Measurements from ENCODE around the gene PTPRK. TPM values are rescaled to one million over a fixed set of nuclear protein-coding genes. Genes with fewer than 3 reads are reported as not detected.

The PTPRK gene
- total RNA-seq, 2 experiments from 2014 or later, result not detected

- no peaks in the 10 kb centered on the region for H3K9me3 ChIP-seq (ENCODE audit: low read length)
- no peaks in the 10 kb centered on the region for H3K4me1 ChIP-seq (ENCODE audit: insufficient read depth, low read length, poor library complexity, severe bottlenecking)
- no peaks in the 10 kb centered on the region for H4K20me1 ChIP-seq (ENCODE audit: insufficient read depth, low read length)
- H3K4me3 ChIP-seq (ENCODE audit: low read depth, low read length, poor library complexity, severe bottlenecking), result no peak overlapping the region
- H3K27ac ChIP-seq (ENCODE audit: low read depth, low read length, poor library complexity, severe bottlenecking), result no peak overlapping the region
- TF ChIP-seq CTCF (conservative IDR thresholded peaks at IDR 0.05; ENCODE audit: low read length) (no peak), EZH2phosphoT487 (IDR thresholded peaks at IDR 0.05; ENCODE audit: borderline replicate concordance, low read depth, low read length) (no peak)
- no peak overlapping the region for H2AFZ ChIP-seq (ENCODE audit: low read length)
- H3K9me2 ChIP-seq (ENCODE audit: insufficient read depth, low read length), result no peaks in the 10 kb centered on the region
- CTCF ChIA-PET (ENCODE audit: unreplicated experiment), result no interaction called here
- intact Hi-C loops (cut with micrococcal nuclease; ENCODE audit: unreplicated experiment), result no loop called here
- H3K36me3 ChIP-seq (ENCODE audit: insufficient read depth, low read length), result no peaks in the 10 kb centered on the region
- H3K4me2 ChIP-seq (ENCODE audit: low read length), result no peak overlapping the region
- POLR2A ChIA-PET, result interaction anchor here (0.5 kb wide), 1 partner anchor 550 kb away, joined by 3 read pairs; no protein-coding TSS in a partner anchor
- no TSS peak for BruUV-seq (replicated peaks)
- no peak for DNase-seq (ENCODE audit: low spot score)
- no peaks in the 10 kb centered on the region for H3K79me2 ChIP-seq (ENCODE audit: insufficient read depth, low read depth, low read length)
These were observed 455.9 kb downstream of the PTPRK start for GRCh38 chr6:128064540-128064895.

GRCh38 chr6:128063850-128064539, 456.4 kb downstream of the PTPRK start:
- no peak overlapping the region for H3K4me2 ChIP-seq (ENCODE audit: low read length)
- POLR2A ChIA-PET, result interaction anchor here (0.5 to 1.7 kb wide), 3 partner anchors 9 to 550 kb away, joined by 3 to 7 read pairs (median 4); no protein-coding TSS in a partner anchor
- TF ChIP-seq EZH2phosphoT487 (IDR thresholded peaks at IDR 0.05; ENCODE audit: borderline replicate concordance, low read depth, low read length) (no peak), CTCF (conservative IDR thresholded peaks at IDR 0.05; ENCODE audit: low read length) (no peak)
- no peaks in the 10 kb centered on the region for H3K4me1 ChIP-seq (ENCODE audit: insufficient read depth, low read length, poor library complexity, severe bottlenecking)
- CTCF ChIA-PET (ENCODE audit: unreplicated experiment), result no interaction called here
- H3K27ac ChIP-seq (ENCODE audit: low read depth, low read length, poor library complexity, severe bottlenecking), result no peak overlapping the region
- BruUV-seq (replicated peaks), result no TSS peak
- intact Hi-C loops (cut with micrococcal nuclease; ENCODE audit: unreplicated experiment), result no loop called here
- no peak for DNase-seq (ENCODE audit: low spot score)
- H2AFZ ChIP-seq (ENCODE audit: low read length), result no peak overlapping the region
- no peaks in the 10 kb centered on the region for H3K9me2 ChIP-seq (ENCODE audit: insufficient read depth, low read length)
- H3K9me3 ChIP-seq (ENCODE audit: low read length), result no peaks in the 10 kb centered on the region
- H3K4me3 ChIP-seq (ENCODE audit: low read depth, low read length, poor library complexity, severe bottlenecking), result no peak overlapping the region
- H4K20me1 ChIP-seq (ENCODE audit: insufficient read depth, low read length), result no peaks in the 10 kb centered on the region
- H3K79me2 ChIP-seq (ENCODE audit: insufficient read depth, low read depth, low read length), result no peaks in the 10 kb centered on the region
- no peaks in the 10 kb centered on the region for H3K36me3 ChIP-seq (ENCODE audit: insufficient read depth, low read length)

- Histone ChIP-seq H3K36me3 (ENCODE audit: insufficient read depth, low read length) (no peaks in the 10 kb centered on the region), H3K9me2 (ENCODE audit: insufficient read depth, low read length) (no peaks in the 10 kb centered on the region), H2AFZ (ENCODE audit: low read length) (no peak overlapping the region), H3K4me3 (ENCODE audit: low read depth, low read length, poor library complexity, severe bottlenecking) (no peak overlapping the region), H3K9me3 (ENCODE audit: low read length) (no peaks in the 10 kb centered on the region), H3K4me1 (ENCODE audit: insufficient read depth, low read length, poor library complexity, severe bottlenecking) (no peaks in the 10 kb centered on the region), H4K20me1 (ENCODE audit: insufficient read depth, low read length) (no peaks in the 10 kb centered on the region), H3K79me2 (ENCODE audit: insufficient read depth, low read depth, low read length) (no peaks in the 10 kb centered on the region), H3K27ac (ENCODE audit: low read depth, low read length, poor library complexity, severe bottlenecking) (no peak overlapping the region), H3K4me2 (ENCODE audit: low read length) (no peak overlapping the region)
- no peak for DNase-seq (ENCODE audit: low spot score)
- TF ChIP-seq EZH2phosphoT487 (IDR thresholded peaks at IDR 0.05; ENCODE audit: borderline replicate concordance, low read depth, low read length), result no peak
- TF ChIP-seq CTCF (conservative IDR thresholded peaks at IDR 0.05; ENCODE audit: low read length), result no peak
- ChIA-PET POLR2A (interaction anchor here (0.6 to 1.7 kb wide), 3 partner anchors 10 to 1367 kb away, joined by 3 to 7 read pairs (median 4); no protein-coding TSS in a partner anchor), CTCF (ENCODE audit: unreplicated experiment) (no interaction called here)
- intact Hi-C loops (cut with micrococcal nuclease; ENCODE audit: unreplicated experiment), result no loop called here
- no TSS peak for BruUV-seq (replicated peaks)
These were observed 457.4 kb downstream of the PTPRK start for GRCh38 chr6:128062882-128063603.
